ENCODE data around the gene CTSS. TPM values are rescaled to one million over a fixed set of nuclear protein-coding genes. Genes with fewer than 3 reads are reported as not detected.

Gene CTSS
- total and polyA plus RNA-seq, 2 experiments from 2014 or later, result not detected

DNA sequence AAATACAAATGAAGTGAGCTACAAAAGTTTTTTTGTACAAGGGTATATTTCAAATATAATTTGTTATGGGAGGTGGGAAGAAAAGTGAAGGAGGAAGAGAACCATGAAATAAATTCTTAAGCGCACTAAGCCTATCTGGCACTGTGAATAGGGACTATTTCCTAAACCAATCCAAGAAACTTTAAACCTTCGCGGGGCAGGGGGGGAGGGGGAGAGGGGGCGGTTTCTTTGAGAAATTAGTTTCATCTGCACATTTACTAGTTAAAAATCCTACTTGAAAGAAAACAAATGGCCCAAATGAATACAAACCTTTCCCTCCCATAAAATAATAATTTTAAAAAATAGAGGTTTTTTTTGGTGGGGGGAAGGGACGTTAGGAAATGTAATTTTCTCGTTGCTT, 69.0 kb downstream of the CTSS start (continued):
- TF ChIP-seq, protein P1, sequence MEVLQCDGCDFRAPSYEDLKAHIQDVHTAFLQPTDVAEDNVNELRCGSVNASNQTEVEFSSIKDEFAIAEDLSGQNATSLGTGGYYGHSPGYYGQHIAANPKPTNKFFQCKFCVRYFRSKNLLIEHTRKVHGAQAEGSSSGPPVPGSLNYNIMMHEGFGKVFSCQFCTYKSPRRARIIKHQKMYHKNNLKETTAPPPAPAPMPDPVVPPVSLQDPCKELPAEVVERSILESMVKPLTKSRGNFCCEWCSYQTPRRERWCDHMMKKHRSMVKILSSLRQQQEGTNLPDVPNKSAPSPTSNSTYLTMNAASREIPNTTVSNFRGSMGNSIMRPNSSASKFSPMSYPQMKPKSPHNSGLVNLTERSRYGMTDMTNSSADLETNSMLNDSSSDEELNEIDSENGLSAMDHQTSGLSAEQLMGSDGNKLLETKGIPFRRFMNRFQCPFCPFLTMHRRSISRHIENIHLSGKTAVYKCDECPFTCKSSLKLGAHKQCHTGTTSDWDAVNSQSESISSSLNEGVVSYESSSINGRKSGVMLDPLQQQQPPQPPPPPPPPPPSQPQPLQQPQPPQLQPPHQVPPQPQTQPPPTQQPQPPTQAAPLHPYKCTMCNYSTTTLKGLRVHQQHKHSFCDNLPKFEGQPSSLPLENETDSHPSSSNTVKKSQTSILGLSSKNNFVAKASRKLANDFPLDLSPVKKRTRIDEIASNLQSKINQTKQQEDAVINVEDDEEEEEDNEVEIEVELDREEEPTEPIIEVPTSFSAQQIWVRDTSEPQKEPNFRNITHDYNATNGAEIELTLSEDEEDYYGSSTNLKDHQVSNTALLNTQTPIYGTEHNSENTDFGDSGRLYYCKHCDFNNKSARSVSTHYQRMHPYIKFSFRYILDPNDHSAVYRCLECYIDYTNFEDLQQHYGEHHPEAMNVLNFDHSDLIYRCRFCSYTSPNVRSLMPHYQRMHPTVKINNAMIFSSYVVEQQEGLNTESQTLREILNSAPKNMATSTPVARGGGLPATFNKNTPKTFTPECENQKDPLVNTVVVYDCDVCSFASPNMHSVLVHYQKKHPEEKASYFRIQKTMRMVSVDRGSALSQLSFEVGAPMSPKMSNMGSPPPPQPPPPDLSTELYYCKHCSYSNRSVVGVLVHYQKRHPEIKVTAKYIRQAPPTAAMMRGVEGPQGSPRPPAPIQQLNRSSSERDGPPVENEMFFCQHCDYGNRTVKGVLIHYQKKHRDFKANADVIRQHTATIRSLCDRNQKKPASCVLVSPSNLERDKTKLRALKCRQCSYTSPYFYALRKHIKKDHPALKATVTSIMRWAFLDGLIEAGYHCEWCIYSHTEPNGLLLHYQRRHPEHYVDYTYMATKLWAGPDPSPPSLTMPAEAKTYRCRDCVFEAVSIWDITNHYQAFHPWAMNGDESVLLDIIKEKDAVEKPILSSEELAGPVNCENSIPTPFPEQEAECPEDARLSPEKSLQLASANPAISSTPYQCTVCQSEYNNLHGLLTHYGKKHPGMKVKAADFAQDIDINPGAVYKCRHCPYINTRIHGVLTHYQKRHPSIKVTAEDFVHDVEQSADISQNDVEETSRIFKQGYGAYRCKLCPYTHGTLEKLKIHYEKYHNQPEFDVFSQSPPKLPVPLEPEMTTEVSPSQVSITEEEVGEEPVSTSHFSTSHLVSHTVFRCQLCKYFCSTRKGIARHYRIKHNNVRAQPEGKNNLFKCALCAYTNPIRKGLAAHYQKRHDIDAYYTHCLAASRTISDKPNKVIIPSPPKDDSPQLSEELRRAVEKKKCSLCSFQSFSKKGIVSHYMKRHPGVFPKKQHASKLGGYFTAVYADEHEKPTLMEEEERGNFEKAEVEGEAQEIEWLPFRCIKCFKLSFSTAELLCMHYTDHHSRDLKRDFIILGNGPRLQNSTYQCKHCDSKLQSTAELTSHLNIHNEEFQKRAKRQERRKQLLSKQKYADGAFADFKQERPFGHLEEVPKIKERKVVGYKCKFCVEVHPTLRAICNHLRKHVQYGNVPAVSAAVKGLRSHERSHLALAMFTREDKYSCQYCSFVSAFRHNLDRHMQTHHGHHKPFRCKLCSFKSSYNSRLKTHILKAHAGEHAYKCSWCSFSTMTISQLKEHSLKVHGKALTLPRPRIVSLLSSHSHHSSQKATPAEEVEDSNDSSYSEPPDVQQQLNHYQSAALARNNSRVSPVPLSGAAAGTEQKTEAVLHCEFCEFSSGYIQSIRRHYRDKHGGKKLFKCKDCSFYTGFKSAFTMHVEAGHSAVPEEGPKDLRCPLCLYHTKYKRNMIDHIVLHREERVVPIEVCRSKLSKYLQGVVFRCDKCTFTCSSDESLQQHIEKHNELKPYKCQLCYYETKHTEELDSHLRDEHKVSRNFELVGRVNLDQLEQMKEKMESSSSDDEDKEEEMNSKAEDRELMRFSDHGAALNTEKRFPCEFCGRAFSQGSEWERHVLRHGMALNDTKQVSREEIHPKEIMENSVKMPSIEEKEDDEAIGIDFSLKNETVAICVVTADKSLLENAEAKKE (CRISPR knock-in tag; IDR thresholded peaks at IDR 0.05), result no peak
- TF ChIP-seq ZNF114 (CRISPR knock-in tag; IDR thresholded peaks at IDR 0.05) (no peak), JUNB (IDR thresholded peaks at IDR 0.05; ENCODE audit: unreplicated experiment) (no peak), ZNF331 (CRISPR knock-in tag; IDR thresholded peaks at IDR 0.05; ENCODE audit: low read depth) (no peak), STAT1 (IDR thresholded peaks at IDR 0.05; ENCODE audit: unreplicated experiment) (no peak), NANOG (IDR thresholded peaks at IDR 0.05; ENCODE audit: borderline replicate concordance) (no peak)
- TF ChIP-seq, protein P2, sequence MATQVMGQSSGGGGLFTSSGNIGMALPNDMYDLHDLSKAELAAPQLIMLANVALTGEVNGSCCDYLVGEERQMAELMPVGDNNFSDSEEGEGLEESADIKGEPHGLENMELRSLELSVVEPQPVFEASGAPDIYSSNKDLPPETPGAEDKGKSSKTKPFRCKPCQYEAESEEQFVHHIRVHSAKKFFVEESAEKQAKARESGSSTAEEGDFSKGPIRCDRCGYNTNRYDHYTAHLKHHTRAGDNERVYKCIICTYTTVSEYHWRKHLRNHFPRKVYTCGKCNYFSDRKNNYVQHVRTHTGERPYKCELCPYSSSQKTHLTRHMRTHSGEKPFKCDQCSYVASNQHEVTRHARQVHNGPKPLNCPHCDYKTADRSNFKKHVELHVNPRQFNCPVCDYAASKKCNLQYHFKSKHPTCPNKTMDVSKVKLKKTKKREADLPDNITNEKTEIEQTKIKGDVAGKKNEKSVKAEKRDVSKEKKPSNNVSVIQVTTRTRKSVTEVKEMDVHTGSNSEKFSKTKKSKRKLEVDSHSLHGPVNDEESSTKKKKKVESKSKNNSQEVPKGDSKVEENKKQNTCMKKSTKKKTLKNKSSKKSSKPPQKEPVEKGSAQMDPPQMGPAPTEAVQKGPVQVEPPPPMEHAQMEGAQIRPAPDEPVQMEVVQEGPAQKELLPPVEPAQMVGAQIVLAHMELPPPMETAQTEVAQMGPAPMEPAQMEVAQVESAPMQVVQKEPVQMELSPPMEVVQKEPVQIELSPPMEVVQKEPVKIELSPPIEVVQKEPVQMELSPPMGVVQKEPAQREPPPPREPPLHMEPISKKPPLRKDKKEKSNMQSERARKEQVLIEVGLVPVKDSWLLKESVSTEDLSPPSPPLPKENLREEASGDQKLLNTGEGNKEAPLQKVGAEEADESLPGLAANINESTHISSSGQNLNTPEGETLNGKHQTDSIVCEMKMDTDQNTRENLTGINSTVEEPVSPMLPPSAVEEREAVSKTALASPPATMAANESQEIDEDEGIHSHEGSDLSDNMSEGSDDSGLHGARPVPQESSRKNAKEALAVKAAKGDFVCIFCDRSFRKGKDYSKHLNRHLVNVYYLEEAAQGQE (IDR thresholded peaks at IDR 0.05; ENCODE audit: unreplicated experiment), result no peak
- TF ChIP-seq, protein P3, sequence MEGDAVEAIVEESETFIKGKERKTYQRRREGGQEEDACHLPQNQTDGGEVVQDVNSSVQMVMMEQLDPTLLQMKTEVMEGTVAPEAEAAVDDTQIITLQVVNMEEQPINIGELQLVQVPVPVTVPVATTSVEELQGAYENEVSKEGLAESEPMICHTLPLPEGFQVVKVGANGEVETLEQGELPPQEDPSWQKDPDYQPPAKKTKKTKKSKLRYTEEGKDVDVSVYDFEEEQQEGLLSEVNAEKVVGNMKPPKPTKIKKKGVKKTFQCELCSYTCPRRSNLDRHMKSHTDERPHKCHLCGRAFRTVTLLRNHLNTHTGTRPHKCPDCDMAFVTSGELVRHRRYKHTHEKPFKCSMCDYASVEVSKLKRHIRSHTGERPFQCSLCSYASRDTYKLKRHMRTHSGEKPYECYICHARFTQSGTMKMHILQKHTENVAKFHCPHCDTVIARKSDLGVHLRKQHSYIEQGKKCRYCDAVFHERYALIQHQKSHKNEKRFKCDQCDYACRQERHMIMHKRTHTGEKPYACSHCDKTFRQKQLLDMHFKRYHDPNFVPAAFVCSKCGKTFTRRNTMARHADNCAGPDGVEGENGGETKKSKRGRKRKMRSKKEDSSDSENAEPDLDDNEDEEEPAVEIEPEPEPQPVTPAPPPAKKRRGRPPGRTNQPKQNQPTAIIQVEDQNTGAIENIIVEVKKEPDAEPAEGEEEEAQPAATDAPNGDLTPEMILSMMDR (conservative IDR thresholded peaks at IDR 0.05; ENCODE audit: low read depth in 2 of 2), result no peak

Measured in GM23338 (cell line).